Spleen (tissue), 7 donors: ENCODE measurements around the gene SLC39A3.

Source experiments
- POLR2A ChIP-seq, 3 donors: fragments of 450-650 bp; IDR thresholded peaks; one replicate each; pipeline ENCODE4 v1.5.1; 2017; ENCODE audit warnings: antibody characterized with exemption in 3 of 3, mild to moderate bottlenecking in 1 of 3
- POLR2AphosphoS5 ChIP-seq, 3 donors: sonication (generic); formaldehyde crosslinking; IDR thresholded peaks; one replicate each; pipeline ENCODE4 v1.5.1; 2017; ENCODE audit warnings: antibody characterized with exemption in 3 of 3
- TF ChIP-seq, protein P1 (sequence below), 11 experiments: fragments of 200-600 bp in 7 of 11; fragments of 450-650 bp in 4 of 11; sonication (generic) in 4 of 11; IDR thresholded peaks in 8 of 11; conservative IDR thresholded peaks in 3 of 11; 1 replicate in 7 of 11; 2 replicates in 4 of 11; pipeline versions ENCODE4 v1.4.0 to v1.8.0; 2016 to 2021; ENCODE audit warnings: antibody characterized with exemption in 11 of 11, inconsistent platforms in 4 of 11, mild to moderate bottlenecking in 1 of 11
- donor health status: DM: no; HTN: no; CAD: no; lungs with moderate emphysema.
- donor health status: DM: no; HTN: no; CAD: no.
- donor health status: DM: no; HTN: no; CAD: no.

- TF ChIP-seq, protein P1, sequence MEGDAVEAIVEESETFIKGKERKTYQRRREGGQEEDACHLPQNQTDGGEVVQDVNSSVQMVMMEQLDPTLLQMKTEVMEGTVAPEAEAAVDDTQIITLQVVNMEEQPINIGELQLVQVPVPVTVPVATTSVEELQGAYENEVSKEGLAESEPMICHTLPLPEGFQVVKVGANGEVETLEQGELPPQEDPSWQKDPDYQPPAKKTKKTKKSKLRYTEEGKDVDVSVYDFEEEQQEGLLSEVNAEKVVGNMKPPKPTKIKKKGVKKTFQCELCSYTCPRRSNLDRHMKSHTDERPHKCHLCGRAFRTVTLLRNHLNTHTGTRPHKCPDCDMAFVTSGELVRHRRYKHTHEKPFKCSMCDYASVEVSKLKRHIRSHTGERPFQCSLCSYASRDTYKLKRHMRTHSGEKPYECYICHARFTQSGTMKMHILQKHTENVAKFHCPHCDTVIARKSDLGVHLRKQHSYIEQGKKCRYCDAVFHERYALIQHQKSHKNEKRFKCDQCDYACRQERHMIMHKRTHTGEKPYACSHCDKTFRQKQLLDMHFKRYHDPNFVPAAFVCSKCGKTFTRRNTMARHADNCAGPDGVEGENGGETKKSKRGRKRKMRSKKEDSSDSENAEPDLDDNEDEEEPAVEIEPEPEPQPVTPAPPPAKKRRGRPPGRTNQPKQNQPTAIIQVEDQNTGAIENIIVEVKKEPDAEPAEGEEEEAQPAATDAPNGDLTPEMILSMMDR (IDR thresholded peaks at IDR 0.05 in 8 of 11, conservative IDR thresholded peaks at IDR 0.05 in 3 of 11), result no peak
- no peak for TF ChIP-seq POLR2A (IDR thresholded peaks at IDR 0.05)
- no peak for TF ChIP-seq POLR2AphosphoS5 (IDR thresholded peaks at IDR 0.05)
Observed at GRCh38 chr19:2711172-2711874, 28.5 kb downstream of the SLC39A3 start.
